Activated T-helper 17 cell treated with anti-CD3 and anti-CD28 coated beads, Interleukin-2, amount 50 U/mL, for 72 hours (primary cell): ENCODE data around the gene SLC25A11. TPM values are rescaled to one million over a fixed set of nuclear protein-coding genes. Genes with fewer than 3 reads are reported as not detected.

Source experiments
- ATAC-seq: fragments of 150-1000 bp; cut with Tn5 transposase; replicated peaks from 2 replicates; pipeline ENCODE4 v1.10.0; 2021; ENCODE audit warnings: mild to moderate bottlenecking, moderate library complexity
- H3K27ac Mint-ChIP-seq: one replicate; pipeline ENCODE4 v1.8.0; 2022; ENCODE audit warnings: mixed read lengths
- H3K27me3 Mint-ChIP-seq: one replicate; pipeline ENCODE4 v1.8.0; 2022; ENCODE audit warnings: mixed read lengths
- H3K36me3 Mint-ChIP-seq: one replicate; pipeline ENCODE4 v1.8.0; 2022; ENCODE audit warnings: low read depth, mild to moderate bottlenecking, mixed read lengths
- H3K4me1 Mint-ChIP-seq: one replicate; pipeline ENCODE4 v1.8.0; 2022; ENCODE audit warnings: mixed read lengths
- H3K4me3 Mint-ChIP-seq: one replicate; pipeline ENCODE4 v1.8.0; 2022; ENCODE audit warnings: mild to moderate bottlenecking, mixed read lengths
- H3K9me3 Mint-ChIP-seq: one replicate; pipeline ENCODE4 v1.8.0; 2022; ENCODE audit warnings: mixed read lengths
- total RNA-seq, 2 donors: library from RNA; stranded (reverse); gene quantifications; one replicate each; pipeline ENCODE4 v1.2.3, GENCODE V29; 2022

The SLC25A11 gene
- total RNA-seq = 10 to 100 TPM; 54.7 to 68.5 TPM

GRCh38 chr17:4939796-4940554, at the start of gene SLC25A11, which contains the start of gene RNF167:
SLC25A11 (minus strand) TSS chr17:4940046; CDS start chr17:4939910, 136 bp downstream.
RNF167 (plus strand) TSS chr17:4940268; CDS start chr17:4940910, 642 bp downstream.
- peak; percentile 86 for ATAC-seq
- peak within 1 kb of the TSS; percentile 91 for H3K4me3 Mint-ChIP-seq
- H3K36me3 Mint-ChIP-seq = peaks cover 88% of the 10 kb centered on the region
- H3K9me3 Mint-ChIP-seq = no peaks in the 10 kb centered on the region
- H3K4me1 Mint-ChIP-seq = peaks cover 43% of the 10 kb centered on the region
- H3K27me3 Mint-ChIP-seq = no peaks in the 10 kb centered on the region
- peak within 1 kb of the TSS; percentile 93 for H3K27ac Mint-ChIP-seq

- Mint-ChIP-seq H3K36me3 (peaks cover 29% of the 10 kb centered on the region), H3K9me3 (no peaks in the 10 kb centered on the region), H3K27ac (peak overlapping the region; percentile 93), H3K27me3 (no peaks in the 10 kb centered on the region), H3K4me1 (peaks cover 30% of the 10 kb centered on the region), H3K4me3 (peak overlapping the region; percentile 95)
- ATAC-seq = peak; percentile 10
Observed at GRCh38 chr17:4987767-4988567, 48.1 kb upstream of the SLC25A11 start.

GRCh38 chr17:4986951-4987766, 47.3 kb upstream of the SLC25A11 start, which contains the start of gene CAMTA2:
CAMTA2 (minus strand) TSS chr17:4987675; CDS start chr17:4986222, 1,453 bp downstream.
- Mint-ChIP-seq H3K36me3 (peaks cover 37% of the 10 kb centered on the region), H3K27me3 (no peaks in the 10 kb centered on the region)
- ATAC-seq = peak; percentile 94

GRCh38 chr17:4986403-4986802, 46.6 kb upstream of the SLC25A11 start:
- H3K36me3 Mint-ChIP-seq = peaks cover 45% of the 10 kb centered on the region
- H3K27me3 Mint-ChIP-seq = no peaks in the 10 kb centered on the region
- no peak for ATAC-seq
- H3K4me3 Mint-ChIP-seq = peak overlapping the region; percentile 95
- H3K4me1 Mint-ChIP-seq = peaks cover 39% of the 10 kb centered on the region
- peak overlapping the region; percentile 91 for H3K27ac Mint-ChIP-seq
- H3K9me3 Mint-ChIP-seq = no peaks in the 10 kb centered on the region

More at GRCh38 chr17:4986951-4987766, 47.3 kb upstream of the SLC25A11 start, which contains the start of gene CAMTA2:
- peak within 1 kb of the TSS; percentile 95 for H3K4me3 Mint-ChIP-seq
- H3K9me3 Mint-ChIP-seq = no peaks in the 10 kb centered on the region
- peaks cover 33% of the 10 kb centered on the region for H3K4me1 Mint-ChIP-seq
- H3K27ac Mint-ChIP-seq = peak within 1 kb of the TSS; percentile 93

- ATAC-seq = no peak
- Mint-ChIP-seq H3K4me1 (peaks cover 36% of the 10 kb centered on the region), H3K36me3 (peaks cover 77% of the 10 kb centered on the region), H3K27ac (peak overlapping the region; percentile 23), H3K4me3 (no peak overlapping the region), H3K27me3 (no peaks in the 10 kb centered on the region), H3K9me3 (no peaks in the 10 kb centered on the region)
Observed at GRCh38 chr17:4982305-4982704, 42.5 kb upstream of the SLC25A11 start.

GRCh38 chr17:4980644-4981216, 40.9 kb upstream of the SLC25A11 start:
- Mint-ChIP-seq H3K36me3 (peaks cover 77% of the 10 kb centered on the region), H3K4me3 (peak overlapping the region; percentile 31), H3K4me1 (peaks cover 28% of the 10 kb centered on the region), H3K27ac (peak overlapping the region; percentile 86), H3K9me3 (no peaks in the 10 kb centered on the region), H3K27me3 (no peaks in the 10 kb centered on the region)
- ATAC-seq = peak; percentile 91

- H3K9me3 Mint-ChIP-seq = no peaks in the 10 kb centered on the region
- ATAC-seq = no peak
- no peak overlapping the region for H3K27ac Mint-ChIP-seq
- H3K36me3 Mint-ChIP-seq = peaks cover 70% of the 10 kb centered on the region
- H3K4me3 Mint-ChIP-seq = no peak overlapping the region
- no peaks in the 10 kb centered on the region for H3K27me3 Mint-ChIP-seq
- peaks cover 29% of the 10 kb centered on the region for H3K4me1 Mint-ChIP-seq
Observed at GRCh38 chr17:4978726-4979125, 38.9 kb upstream of the SLC25A11 start.

GRCh38 chr17:4974115-4974670, 34.3 kb upstream of the SLC25A11 start:
- Mint-ChIP-seq H3K36me3 (peaks cover 28% of the 10 kb centered on the region), H3K4me3 (no peak overlapping the region), H3K9me3 (no peaks in the 10 kb centered on the region), H3K4me1 (peaks cover 26% of the 10 kb centered on the region), H3K27me3 (no peaks in the 10 kb centered on the region), H3K27ac (peak overlapping the region; percentile 17)
- no peak for ATAC-seq

GRCh38 chr17:4973256-4974114, 33.6 kb upstream of the SLC25A11 start:
- Mint-ChIP-seq H3K27ac (peak overlapping the region; percentile 21), H3K27me3 (no peaks in the 10 kb centered on the region), H3K4me3 (no peak overlapping the region), H3K4me1 (peaks cover 28% of the 10 kb centered on the region), H3K9me3 (no peaks in the 10 kb centered on the region), H3K36me3 (peaks cover 21% of the 10 kb centered on the region)
- no peak for ATAC-seq

- Mint-ChIP-seq H3K9me3 (no peaks in the 10 kb centered on the region), H3K27me3 (no peaks in the 10 kb centered on the region), H3K4me1 (peaks cover 28% of the 10 kb centered on the region), H3K36me3 (peaks cover 14% of the 10 kb centered on the region), H3K27ac (no peak overlapping the region), H3K4me3 (no peak overlapping the region)
- ATAC-seq = no peak
Observed at GRCh38 chr17:4972752-4973151, 32.9 kb upstream of the SLC25A11 start.

GRCh38 chr17:4972322-4972721, 32.5 kb upstream of the SLC25A11 start:
- no peak overlapping the region for H3K27ac Mint-ChIP-seq
- H3K9me3 Mint-ChIP-seq = no peaks in the 10 kb centered on the region
- peaks cover 28% of the 10 kb centered on the region for H3K4me1 Mint-ChIP-seq
- H3K4me3 Mint-ChIP-seq = no peak overlapping the region
- no peaks in the 10 kb centered on the region for H3K27me3 Mint-ChIP-seq
- ATAC-seq = no peak
- peaks cover 9% of the 10 kb centered on the region for H3K36me3 Mint-ChIP-seq

GRCh38 chr17:4971826-4972225, 32.0 kb upstream of the SLC25A11 start:
- Mint-ChIP-seq H3K9me3 (no peaks in the 10 kb centered on the region), H3K4me1 (peaks cover 28% of the 10 kb centered on the region), H3K36me3 (peaks cover 4% of the 10 kb centered on the region), H3K27ac (no peak overlapping the region), H3K4me3 (no peak overlapping the region), H3K27me3 (no peaks in the 10 kb centered on the region)
- ATAC-seq = no peak

- H3K4me1 Mint-ChIP-seq = peaks cover 34% of the 10 kb centered on the region
- no peaks in the 10 kb centered on the region for H3K36me3 Mint-ChIP-seq
- H3K4me3 Mint-ChIP-seq = no peak overlapping the region
- H3K27me3 Mint-ChIP-seq = no peaks in the 10 kb centered on the region
- H3K27ac Mint-ChIP-seq = no peak overlapping the region
- H3K9me3 Mint-ChIP-seq = peaks cover 4% of the 10 kb centered on the region
- ATAC-seq = no peak
Observed at GRCh38 chr17:4970273-4970672, 30.4 kb upstream of the SLC25A11 start.
